SJCRH30 (cell line): ENCODE measurements around the gene CPAMD8. TPM values are rescaled to one million over a fixed set of nuclear protein-coding genes. Genes with fewer than 3 reads are reported as not detected.

Experiments
- DNase-seq, 2 experiments: peaks; one replicate each; pipeline ENCODE4 v3.0.0-alpha.2; 2015 to 2020
- H3K27ac ChIP-seq: fragments of 250-450 bp; sonication (Bioruptor Pico); 2 replicates; pipeline ENCODE4 v1.5.1; 2020; ENCODE audit warnings: mild to moderate bottlenecking, moderate library complexity
- H3K27me3 ChIP-seq: fragments of 250-450 bp; sonication (Bioruptor Pico); 2 replicates; pipeline ENCODE4 v1.5.1; 2020; ENCODE audit warnings: mild to moderate bottlenecking, moderate library complexity
- H3K36me3 ChIP-seq: fragments of 250-450 bp; sonication (Bioruptor Pico); 2 replicates; pipeline ENCODE4 v1.5.1; 2020; ENCODE audit warnings: mild to moderate bottlenecking, moderate library complexity
- H3K4me1 ChIP-seq: fragments of 250-450 bp; sonication (Bioruptor Pico); 2 replicates; pipeline ENCODE4 v1.5.1; 2020; ENCODE audit warnings: mild to moderate bottlenecking, moderate library complexity
- H3K4me3 ChIP-seq: fragments of 250-450 bp; sonication (Bioruptor Pico); 2 replicates; pipeline ENCODE4 v1.5.1; 2020; ENCODE audit warnings: mild to moderate bottlenecking, moderate library complexity
- H3K9me3 ChIP-seq: fragments of 250-450 bp; sonication (Bioruptor Pico); replicated peaks from 2 replicates; pipeline ENCODE4 v1.5.1; 2020; ENCODE audit warnings: mild to moderate bottlenecking, moderate library complexity
- total RNA-seq: library from RNA; depleted of rRNA; stranded (reverse); fragments of >200 nt; shearing (Covaris generic); gene quantifications from 2 replicates; pipeline ENCODE4 v1.2.3, GENCODE V29; 2014

CPAMD8 gene
- total RNA-seq, 1 experiment from 2014 or later, result 0.34 TPM

DNA sequence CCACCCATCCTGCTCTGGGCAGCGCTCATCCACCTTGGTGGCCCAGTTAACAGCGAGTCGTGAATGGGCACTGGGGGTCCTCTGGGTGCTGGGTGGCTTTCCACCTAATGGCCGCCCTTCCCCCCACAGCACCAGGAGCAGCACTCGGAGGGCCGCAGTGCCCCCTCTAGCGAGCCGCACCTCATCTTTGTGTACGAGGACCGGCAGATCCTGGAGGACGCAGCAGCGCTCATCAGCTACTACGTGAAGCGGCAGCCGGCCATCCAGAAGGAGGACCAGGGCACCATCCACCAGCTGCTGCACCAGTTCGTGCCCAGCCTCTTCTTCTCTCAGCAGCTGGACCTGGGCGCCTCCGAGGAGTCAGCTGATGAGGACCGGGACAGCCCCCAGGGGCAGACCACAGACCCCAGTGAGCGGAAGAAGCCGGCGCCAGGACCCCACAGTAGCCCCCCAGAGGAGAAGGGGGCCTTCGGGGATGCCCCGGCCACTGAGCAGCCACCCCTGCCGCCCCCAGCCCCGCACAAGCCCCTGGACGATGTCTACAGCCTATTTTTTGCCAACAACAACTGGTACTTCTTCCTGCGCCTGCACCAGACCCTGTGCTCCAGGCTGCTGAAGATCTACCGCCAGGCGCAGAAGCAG lies 157.2 kb downstream of the CPAMD8 start:
- no peaks in the 10 kb centered on the region for H3K4me1 ChIP-seq
- no peaks in the 10 kb centered on the region for H3K9me3 ChIP-seq
- H3K27me3 ChIP-seq, result no peaks in the 10 kb centered on the region
- peaks cover 46% of the 10 kb centered on the region for H3K36me3 ChIP-seq
- no peak overlapping the region for H3K4me3 ChIP-seq
- no peak for DNase-seq
- no peak overlapping the region for H3K27ac ChIP-seq

DNA sequence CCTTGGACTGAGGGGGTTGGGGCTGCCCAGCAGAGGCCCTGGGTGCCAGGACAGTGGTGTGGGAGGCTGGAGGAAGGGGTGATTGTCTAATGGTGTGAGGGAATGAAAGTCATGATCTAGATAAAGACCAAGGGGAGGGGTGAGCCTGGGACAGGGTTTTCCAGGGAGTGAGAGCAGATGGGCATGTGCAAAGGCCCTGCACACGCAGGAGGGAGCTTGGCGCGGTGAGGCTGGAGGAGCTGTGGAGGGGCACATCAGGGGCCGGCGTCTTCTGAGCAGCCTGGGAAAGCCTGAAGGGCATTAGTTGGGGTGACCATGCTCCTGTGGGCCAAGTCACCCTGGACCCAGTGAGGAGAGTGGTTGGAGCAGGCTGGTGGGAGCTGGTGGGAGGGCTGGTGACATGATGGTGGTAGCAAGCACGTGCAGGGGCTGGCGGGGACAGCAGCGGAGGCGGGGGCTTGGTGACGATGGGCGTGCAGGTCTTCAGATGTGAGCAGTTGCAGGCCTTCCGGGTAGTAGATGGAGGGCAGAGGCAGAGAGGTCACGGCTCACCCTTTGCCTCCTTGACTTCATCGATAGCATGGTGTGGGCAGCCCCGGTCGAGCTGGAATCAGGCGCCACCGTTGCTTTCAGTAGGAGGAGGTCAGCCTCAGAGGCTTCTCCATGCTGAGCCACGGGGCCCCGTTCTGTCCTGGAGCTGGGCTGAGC lies 158.0 kb downstream of the CPAMD8 start:
- H3K9me3 ChIP-seq, result no peaks in the 10 kb centered on the region
- H3K36me3 ChIP-seq, result peaks cover 53% of the 10 kb centered on the region
- no peak for DNase-seq
- no peaks in the 10 kb centered on the region for H3K4me1 ChIP-seq
- no peak overlapping the region for H3K27ac ChIP-seq
- H3K4me3 ChIP-seq, result no peak overlapping the region
- H3K27me3 ChIP-seq, result no peaks in the 10 kb centered on the region

DNA sequence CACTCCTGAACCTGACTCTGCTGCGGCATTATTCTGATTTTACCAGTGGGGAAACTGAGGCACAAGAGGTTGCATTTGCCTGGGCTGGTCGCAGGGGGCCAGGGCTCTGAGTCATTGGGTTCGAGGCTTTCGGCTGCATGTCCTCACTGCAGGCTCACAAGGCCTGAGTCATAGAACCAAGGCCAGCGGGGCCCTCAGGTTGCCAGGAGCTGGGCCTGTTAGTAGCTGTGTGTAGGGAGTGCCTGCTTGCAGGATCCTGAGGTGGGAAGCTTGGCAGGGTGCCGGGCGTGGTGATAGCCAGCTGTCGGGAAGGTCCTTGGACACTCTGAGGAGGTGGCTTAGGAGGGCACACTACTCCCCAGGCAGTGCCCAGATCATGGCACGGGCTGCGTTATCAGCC lies 159.4 kb downstream of the CPAMD8 start:
- Histone ChIP-seq H3K4me1 (no peaks in the 10 kb centered on the region), H3K4me3 (no peak overlapping the region), H3K27ac (no peak overlapping the region), H3K27me3 (no peaks in the 10 kb centered on the region), H3K36me3 (peaks cover 53% of the 10 kb centered on the region), H3K9me3 (no peaks in the 10 kb centered on the region)
- no peak for DNase-seq

DNA sequence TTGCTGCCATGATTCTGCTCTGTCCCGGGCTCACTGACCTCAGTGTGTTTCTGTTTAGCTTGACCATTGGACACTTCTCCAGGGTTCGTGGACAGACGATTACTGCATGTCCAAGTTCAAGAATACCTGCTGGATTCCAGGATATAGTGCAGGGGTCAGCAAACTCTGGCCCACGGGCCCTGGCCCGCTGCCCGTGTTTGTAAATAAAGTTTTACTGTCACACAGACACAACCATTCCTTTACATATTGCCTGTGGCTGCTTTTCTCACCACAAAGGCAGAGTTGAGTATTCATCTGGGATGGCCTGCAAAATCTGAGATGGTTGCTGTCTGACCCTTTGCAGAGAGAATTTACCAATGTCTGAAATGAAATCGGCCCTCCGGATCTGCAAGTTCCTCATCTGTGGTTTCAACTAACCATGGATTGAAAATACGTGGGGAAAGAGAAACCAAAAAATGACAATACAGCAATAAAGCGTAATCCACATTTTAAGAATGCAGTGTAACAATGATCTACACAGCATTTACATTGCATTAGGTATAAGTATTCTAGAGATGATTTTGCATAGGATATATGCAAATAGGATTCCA lies 163.7 kb downstream of the CPAMD8 start:
- no peaks in the 10 kb centered on the region for H3K9me3 ChIP-seq
- H3K4me3 ChIP-seq, result no peak overlapping the region
- H3K36me3 ChIP-seq, result peaks cover 38% of the 10 kb centered on the region
- no peak overlapping the region for H3K27ac ChIP-seq
- H3K4me1 ChIP-seq, result no peaks in the 10 kb centered on the region
- H3K27me3 ChIP-seq, result no peaks in the 10 kb centered on the region
- DNase-seq, result no peak

DNA sequence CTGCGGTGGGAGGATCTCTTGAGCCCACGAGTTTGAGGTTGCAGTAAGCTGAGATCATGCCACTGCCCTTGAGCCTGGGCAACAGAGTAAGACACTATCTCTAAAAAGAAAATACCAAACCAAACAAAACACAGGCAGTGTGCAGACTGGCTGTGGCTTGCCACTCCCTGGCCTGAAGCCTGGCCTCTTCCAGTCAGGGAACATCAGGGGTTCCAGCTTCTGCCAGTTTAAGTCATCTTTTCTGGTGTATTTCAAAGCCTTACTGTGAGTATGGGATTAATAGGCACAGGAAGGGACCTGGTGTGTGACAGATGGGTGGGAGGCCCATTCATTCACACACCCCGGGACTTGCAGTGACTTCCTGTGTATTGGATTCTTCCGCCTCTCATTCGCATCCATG lies 164.8 kb downstream of the CPAMD8 start:
- DNase-seq, result no peak
- Histone ChIP-seq H3K27ac (no peak overlapping the region), H3K4me1 (no peaks in the 10 kb centered on the region), H3K27me3 (no peaks in the 10 kb centered on the region), H3K36me3 (peaks cover 30% of the 10 kb centered on the region), H3K4me3 (no peak overlapping the region), H3K9me3 (no peaks in the 10 kb centered on the region)

DNA sequence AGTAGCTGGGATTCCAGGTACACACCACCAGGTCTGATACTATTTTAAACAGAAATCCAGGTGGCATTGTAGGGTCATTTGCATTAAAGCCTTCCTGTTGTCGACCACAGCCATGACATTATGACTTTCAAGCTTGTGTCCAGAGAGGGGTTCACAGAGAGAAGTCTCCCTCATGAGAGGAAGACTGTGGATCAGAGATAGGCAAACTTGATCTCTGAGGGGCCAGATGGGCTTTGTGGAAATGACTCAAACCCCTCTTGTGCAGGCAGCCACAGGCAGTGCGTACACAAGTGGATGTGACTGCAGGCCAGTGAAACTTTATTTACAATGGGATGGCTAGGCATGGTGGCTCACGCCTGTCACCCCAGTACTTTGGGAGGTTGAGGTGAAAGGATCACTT lies 165.6 kb downstream of the CPAMD8 start:
- Histone ChIP-seq H3K27me3 (no peaks in the 10 kb centered on the region), H3K9me3 (no peaks in the 10 kb centered on the region), H3K36me3 (peaks cover 24% of the 10 kb centered on the region), H3K27ac (no peak overlapping the region), H3K4me3 (no peak overlapping the region), H3K4me1 (no peaks in the 10 kb centered on the region)
- DNase-seq, result no peak

DNA sequence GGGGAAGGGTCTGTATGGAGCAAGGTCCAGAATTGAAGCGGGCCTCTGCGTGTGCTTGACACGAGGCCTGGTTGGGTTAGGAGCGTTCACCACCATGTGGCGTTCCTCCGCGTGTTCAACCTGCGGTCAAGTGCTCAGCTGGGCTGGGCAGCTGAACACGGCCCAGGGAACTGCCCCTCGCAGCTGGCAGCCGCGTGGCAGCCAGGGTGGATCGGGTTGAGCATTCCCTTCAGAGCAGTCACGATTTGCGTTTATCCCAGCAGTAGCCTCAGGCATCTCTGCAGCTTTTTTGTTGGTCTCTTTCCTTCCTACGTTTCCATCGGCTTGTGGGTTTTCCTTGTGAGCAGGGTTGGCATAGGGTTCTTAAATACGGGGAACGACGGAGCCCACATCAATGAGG lies 166.5 kb downstream of the CPAMD8 start:
- H3K27me3 ChIP-seq, result no peaks in the 10 kb centered on the region
- no peak overlapping the region for H3K4me3 ChIP-seq
- H3K27ac ChIP-seq, result no peak overlapping the region
- no peak for DNase-seq
- peaks cover 24% of the 10 kb centered on the region for H3K36me3 ChIP-seq
- H3K9me3 ChIP-seq, result no peaks in the 10 kb centered on the region
- no peaks in the 10 kb centered on the region for H3K4me1 ChIP-seq

DNA sequence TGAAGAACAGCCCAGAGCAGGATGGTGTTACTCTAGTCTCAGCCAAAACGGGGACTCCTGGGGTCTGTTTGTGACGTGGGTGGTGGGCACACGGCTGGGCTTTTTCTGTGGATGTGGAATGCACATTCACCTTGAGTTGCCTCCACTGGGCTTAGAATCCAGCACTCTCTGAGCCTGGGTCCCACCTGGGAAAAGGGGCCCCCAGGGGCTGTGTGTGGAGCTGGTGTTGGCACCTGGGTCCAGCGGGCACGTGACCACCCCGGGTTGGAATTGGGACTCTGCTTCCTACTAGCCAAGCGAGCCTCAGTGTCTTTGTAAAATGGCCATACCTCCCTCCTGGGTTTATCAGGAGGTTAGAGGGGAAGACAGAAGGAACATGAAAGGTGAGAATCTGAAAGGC lies 167.0 kb downstream of the CPAMD8 start:
- peaks cover 20% of the 10 kb centered on the region for H3K36me3 ChIP-seq

DNA sequence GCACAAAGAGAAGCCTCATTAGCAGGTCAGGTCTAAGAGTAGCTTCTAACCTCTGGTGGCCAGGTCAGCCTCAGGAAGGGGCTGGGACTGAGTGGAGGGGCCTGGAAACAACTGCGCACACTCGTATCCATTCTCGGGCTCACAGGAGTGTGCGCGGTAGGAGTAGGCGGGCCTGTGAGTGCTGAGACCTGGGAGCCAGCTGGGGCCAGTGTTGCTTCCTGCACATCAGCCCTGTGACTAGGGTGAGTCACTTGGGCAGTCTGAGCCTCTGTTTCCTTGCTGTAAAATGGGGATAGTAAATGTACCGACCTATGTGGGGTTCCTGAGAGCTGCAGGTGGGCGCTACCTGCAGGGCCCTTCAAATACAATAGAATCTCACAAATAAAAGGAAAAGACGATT lies 170.5 kb downstream of the CPAMD8 start:
- H3K9me3 ChIP-seq, result no peaks in the 10 kb centered on the region
- no peak for DNase-seq
- H3K36me3 ChIP-seq, result peaks cover 29% of the 10 kb centered on the region
- no peaks in the 10 kb centered on the region for H3K4me1 ChIP-seq
- no peak overlapping the region for H3K27ac ChIP-seq
- H3K4me3 ChIP-seq, result no peak overlapping the region
- H3K27me3 ChIP-seq, result no peaks in the 10 kb centered on the region

More for the DNA sequence above, 167.0 kb downstream of the CPAMD8 start:
- H3K27ac ChIP-seq, result no peak overlapping the region
- DNase-seq, result no peak
- no peak overlapping the region for H3K4me3 ChIP-seq
- no peaks in the 10 kb centered on the region for H3K9me3 ChIP-seq
- H3K27me3 ChIP-seq, result no peaks in the 10 kb centered on the region
- H3K4me1 ChIP-seq, result no peaks in the 10 kb centered on the region

DNA sequence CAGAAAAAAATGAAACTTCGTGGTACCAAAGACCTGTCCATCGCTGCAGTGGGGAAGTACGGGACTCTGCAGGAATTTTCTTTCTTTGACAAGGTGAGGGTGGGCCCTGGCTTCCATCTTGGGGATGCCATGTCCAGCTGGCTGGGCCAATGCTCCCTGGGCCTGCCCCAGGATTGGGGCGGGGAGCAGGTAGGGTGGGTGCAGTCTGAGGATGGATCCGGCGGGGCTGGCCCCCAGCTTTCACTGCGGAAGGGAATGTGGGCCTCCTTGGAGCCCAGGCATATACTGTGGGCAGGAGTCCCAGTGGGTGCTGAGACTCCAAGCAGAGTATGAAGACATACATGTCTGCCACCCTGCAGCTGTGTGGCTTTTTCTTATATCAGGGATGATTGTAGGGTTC lies 173.5 kb downstream of the CPAMD8 start:
- Histone ChIP-seq H3K9me3 (no peaks in the 10 kb centered on the region), H3K4me1 (no peaks in the 10 kb centered on the region), H3K27ac (no peak overlapping the region), H3K27me3 (no peaks in the 10 kb centered on the region), H3K36me3 (peaks cover 50% of the 10 kb centered on the region), H3K4me3 (no peak overlapping the region)
- DNase-seq, result no peak

DNA sequence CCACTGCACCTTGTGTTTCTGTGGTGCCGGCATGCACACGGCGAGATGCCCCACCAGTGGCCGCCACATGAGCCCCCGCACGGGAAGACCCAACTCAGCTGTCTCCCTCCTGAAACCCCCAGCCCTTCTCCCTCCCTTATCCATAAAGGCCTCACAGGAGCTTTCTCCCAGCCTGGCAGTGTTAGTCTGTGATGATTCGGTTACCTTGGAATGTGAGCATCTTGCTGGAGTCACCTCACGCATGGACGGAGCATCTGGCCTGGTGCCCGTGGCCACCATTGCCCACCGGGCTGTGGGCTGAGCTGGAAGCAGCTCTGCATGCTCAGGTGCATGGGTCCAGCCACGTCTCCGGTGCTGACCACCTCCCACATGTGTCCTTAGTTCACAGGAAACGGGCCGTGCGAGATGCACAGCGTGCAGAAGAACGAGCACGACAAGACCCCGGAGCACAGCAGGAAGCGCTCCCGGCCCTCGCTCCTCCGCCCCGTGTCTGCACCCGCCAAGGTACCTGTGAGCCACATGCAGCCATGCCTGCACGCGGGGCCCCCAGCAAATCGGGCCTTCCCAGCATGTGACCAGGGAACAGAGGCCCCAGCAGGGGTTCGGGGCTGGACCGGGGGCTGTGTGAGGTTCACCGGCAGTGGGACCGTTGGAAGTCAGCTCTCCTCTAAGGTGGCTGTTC lies 175.4 kb downstream of the CPAMD8 start:
- DNase-seq, result no peak
- H3K9me3 ChIP-seq, result no peaks in the 10 kb centered on the region
- H3K4me1 ChIP-seq, result no peaks in the 10 kb centered on the region
- no peaks in the 10 kb centered on the region for H3K27me3 ChIP-seq
- peaks cover 68% of the 10 kb centered on the region for H3K36me3 ChIP-seq
- no peak overlapping the region for H3K4me3 ChIP-seq
- H3K27ac ChIP-seq, result no peak overlapping the region

DNA sequence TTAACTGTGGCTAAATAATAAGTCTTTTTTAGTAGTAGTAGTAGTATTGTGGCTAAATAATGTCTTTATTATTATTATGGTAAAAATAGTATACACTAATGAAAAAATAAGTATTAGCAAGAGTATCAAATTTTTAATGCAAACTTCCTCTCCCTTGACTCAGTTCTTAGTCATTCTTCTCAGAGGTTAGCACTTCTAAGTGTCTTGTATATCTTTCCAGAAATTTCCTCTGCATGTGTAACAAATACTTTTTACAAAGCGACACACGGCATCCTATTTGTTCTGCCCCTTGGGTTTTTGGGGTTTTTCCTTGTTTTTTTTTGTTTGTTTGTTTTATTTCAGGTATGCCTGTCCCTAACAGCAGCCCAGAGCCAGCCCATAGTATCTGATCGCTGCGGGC lies 176.5 kb downstream of the CPAMD8 start:
- Histone ChIP-seq H3K4me1 (no peaks in the 10 kb centered on the region), H3K4me3 (no peak overlapping the region), H3K27me3 (no peaks in the 10 kb centered on the region), H3K27ac (no peak overlapping the region), H3K9me3 (no peaks in the 10 kb centered on the region), H3K36me3 (peaks cover 73% of the 10 kb centered on the region)
- DNase-seq, result no peak

DNA sequence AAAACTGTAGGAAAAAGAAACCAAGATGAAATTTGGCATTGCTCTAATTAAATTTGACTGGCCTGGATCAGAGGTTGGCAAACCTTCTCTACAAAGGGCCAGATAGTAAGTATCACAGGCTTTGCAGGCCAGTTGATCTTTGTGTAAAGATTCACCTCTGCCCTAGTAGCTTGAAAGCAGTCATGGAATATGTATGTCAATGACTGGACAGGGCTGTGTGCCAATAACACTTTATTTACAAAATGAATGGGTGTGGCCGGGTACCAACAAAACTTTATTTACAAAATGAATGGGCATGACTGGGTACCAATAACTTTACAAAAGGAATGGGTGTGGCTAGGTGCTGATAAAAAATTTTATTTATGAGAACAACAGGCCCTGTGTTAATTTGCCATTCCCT lies 177.4 kb downstream of the CPAMD8 start:
- no peak for DNase-seq

DNA sequence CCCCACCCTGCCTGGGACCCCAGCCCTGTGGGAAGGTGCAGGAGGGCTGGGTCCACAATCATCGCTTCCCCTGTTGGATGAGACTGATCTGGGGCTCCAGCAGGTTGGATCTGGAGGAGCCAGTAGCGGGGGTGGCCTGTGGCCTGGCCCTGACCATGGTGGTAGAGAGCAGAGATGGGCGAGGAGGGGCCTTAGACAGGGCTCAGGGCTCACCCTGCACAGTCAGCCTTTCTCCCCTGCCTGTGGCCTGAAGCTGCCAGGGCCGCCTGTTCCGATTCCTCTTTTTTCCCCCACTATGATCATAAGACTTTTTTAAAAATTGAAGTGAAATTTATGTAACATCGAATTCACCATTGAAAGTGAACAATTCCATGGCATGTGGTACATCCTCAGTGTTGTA lies 179.2 kb downstream of the CPAMD8 start:
- DNase-seq, result no peak
- Histone ChIP-seq H3K9me3 (no peaks in the 10 kb centered on the region), H3K4me1 (no peaks in the 10 kb centered on the region), H3K27me3 (no peaks in the 10 kb centered on the region), H3K27ac (no peak overlapping the region), H3K4me3 (no peak overlapping the region), H3K36me3 (peaks cover 82% of the 10 kb centered on the region)

More for the DNA sequence above, 177.4 kb downstream of the CPAMD8 start:
- Histone ChIP-seq H3K36me3 (peaks cover 75% of the 10 kb centered on the region), H3K9me3 (no peaks in the 10 kb centered on the region), H3K4me1 (no peaks in the 10 kb centered on the region), H3K27ac (no peak overlapping the region), H3K27me3 (no peaks in the 10 kb centered on the region), H3K4me3 (no peak overlapping the region)

DNA sequence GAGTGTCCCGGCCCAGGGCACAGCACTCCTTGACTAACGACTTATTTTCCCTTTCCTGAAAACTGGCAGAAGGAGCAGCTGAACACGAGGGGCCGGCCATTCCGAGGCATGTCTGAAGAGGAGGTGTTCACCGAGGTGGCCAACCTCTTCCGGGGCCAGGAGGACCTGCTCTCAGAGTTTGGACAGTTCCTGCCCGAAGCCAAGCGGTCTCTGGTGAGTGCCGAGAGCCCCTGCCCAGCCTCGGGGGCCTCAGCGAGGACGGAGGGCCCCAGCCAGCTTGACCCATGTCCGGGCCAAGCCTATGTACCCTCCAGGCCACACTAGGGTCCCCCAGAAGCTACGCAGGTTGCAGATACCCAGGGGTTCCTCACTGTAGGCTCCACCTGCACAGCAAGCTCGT lies 179.7 kb downstream of the CPAMD8 start:
- Histone ChIP-seq H3K4me1 (no peaks in the 10 kb centered on the region), H3K4me3 (no peak overlapping the region), H3K27me3 (no peaks in the 10 kb centered on the region), H3K9me3 (no peaks in the 10 kb centered on the region), H3K27ac (no peak overlapping the region), H3K36me3 (peaks cover 81% of the 10 kb centered on the region)
- DNase-seq, result no peak
